SK-N-SH (cell line): ENCODE measurements around the gene ZNF793. TPM values are rescaled to one million over a fixed set of nuclear protein-coding genes. Genes with fewer than 3 reads are reported as not detected.
A peak's percentile ranks its signal among the peaks of the same experiment; 100 is the strongest.

ENCODE experiments used
- CTCF ChIA-PET: fragments of 300-600, 350-600 bp; formaldehyde crosslinking; extraction: SDS; loops from one replicate; lab custom pipeline; 2021; lab: Yijun Ruan, JAX
- POLR2A ChIA-PET: fragments of 350-600 bp; sonication (Branson Sonifier 250); formaldehyde crosslinking; extraction: SDS; loops from one replicate; lab custom pipeline; 2020; ENCODE audit warnings: antibody characterized with exemption, inconsistent platforms; lab: Yijun Ruan, JAX
- DNase-seq: peaks from one replicate; pipeline ENCODE4 v3.0.0; 2012
- H2AFZ ChIP-seq: fragments of 200-600 bp; sonication (generic); 2 replicates; pipeline ENCODE4 v1.8.1; 2016; ENCODE audit warnings: antibody characterized with exemption, mild to moderate bottlenecking, low read depth
- H3F3A ChIP-seq: fragments of 200-600 bp; sonication (generic); replicated peaks from 2 replicates; pipeline ENCODE3; 2016; ENCODE audit warnings: antibody characterized with exemption, mild to moderate bottlenecking; ENCODE audit not compliant: insufficient read depth
- H3K27ac ChIP-seq, 2 experiments: fragments of 200-500 bp in 1 of 2; fragments of 200-600 bp in 1 of 2; sonication (Bioruptor generic) in 1 of 2; sonication (generic), shearing (Covaris generic) in 1 of 2; 2 replicates each; pipeline versions ENCODE4 v1.5.1 to v1.6.1; 2014 to 2016; ENCODE audit warnings: low read depth in 2 of 2, inconsistent platforms in 1 of 2, low read length in 1 of 2, mild to moderate bottlenecking in 1 of 2, mixed read lengths in 1 of 2
- H3K27me3 ChIP-seq: fragments of 200-600 bp; sonication (generic), shearing (Covaris generic); 2 replicates; pipeline ENCODE4 v1.6.1; 2016; ENCODE audit warnings: mixed run types; ENCODE audit not compliant: insufficient read depth
- H3K36me3 ChIP-seq, 2 experiments: fragments of 200-500 bp in 1 of 2; fragments of 200-600 bp in 1 of 2; sonication (Bioruptor generic) in 1 of 2; sonication (generic) in 1 of 2; replicated peaks in 1 of 2; 2 replicates each; pipeline versions ENCODE3 to v1.5.1; 2014 to 2016; ENCODE audit warnings: low read length in 1 of 2, mild to moderate bottlenecking in 1 of 2; ENCODE audit not compliant: insufficient read depth in 2 of 2, control insufficient read depth in 1 of 2
- H3K4me1 ChIP-seq, 2 experiments: fragments of 200-500 bp in 1 of 2; fragments of 200-600 bp in 1 of 2; sonication (Bioruptor generic) in 1 of 2; sonication (generic), shearing (Covaris generic) in 1 of 2; 2 replicates each; pipeline versions ENCODE4 v1.5.1 to v1.6.1; 2014 to 2016; ENCODE audit warnings: low read depth in 1 of 2, low read length in 1 of 2, mixed run types in 1 of 2; ENCODE audit not compliant: insufficient read depth in 2 of 2, control insufficient read depth in 1 of 2
- H3K4me2 ChIP-seq: fragments of 200-600 bp; sonication (generic), shearing (Covaris generic); 2 replicates; pipeline ENCODE4 v1.6.1; 2017; ENCODE audit warnings: mixed run types
- H3K4me3 ChIP-seq, 2 experiments: fragments of 200-500 bp in 1 of 2; fragments of 200-600 bp in 1 of 2; sonication (Bioruptor generic) in 1 of 2; sonication (generic), shearing (Covaris generic) in 1 of 2; 2 replicates each; pipeline versions ENCODE4 v1.5.1 to v1.8.1; 2014 to 2016; ENCODE audit warnings: low read depth in 2 of 2, inconsistent platforms in 1 of 2, low read length in 1 of 2, mild to moderate bottlenecking in 1 of 2, mixed read lengths in 1 of 2, moderate library complexity in 1 of 2
- H3K79me2 ChIP-seq: fragments of 200-600 bp; sonication (generic); 2 replicates; pipeline ENCODE4 v1.8.1; 2017; ENCODE audit warnings: mild to moderate bottlenecking; ENCODE audit not compliant: insufficient read depth
- H3K9ac ChIP-seq: fragments of 200-600 bp; sonication (generic); 2 replicates; pipeline ENCODE4 v1.6.1; 2017; ENCODE audit warnings: mixed run types
- H3K9me2 ChIP-seq: fragments of 200-600 bp; sonication (generic); 2 replicates; pipeline ENCODE4 v1.6.1; 2017; ENCODE audit warnings: mixed run types
- H3K9me3 ChIP-seq: fragments of 200-600 bp; sonication (generic); 2 replicates; pipeline ENCODE4 v1.6.1; 2017; ENCODE audit warnings: mixed run types, mild to moderate bottlenecking, moderate library complexity
- H4K20me1 ChIP-seq: fragments of 200-600 bp; sonication (generic); 2 replicates; pipeline ENCODE4 v1.6.1; 2017; ENCODE audit warnings: mild to moderate bottlenecking, mixed run types; ENCODE audit not compliant: insufficient read depth
- CHD2 ChIP-seq: fragments of 150-350 bp; IDR thresholded peaks from 2 replicates; pipeline ENCODE4 v1.6.1; 2018; ENCODE audit warnings: low read length; ENCODE audit not compliant: partially characterized antibody
- EP300 ChIP-seq, 2 experiments: IDR thresholded peaks; 2 replicates each; pipeline versions ENCODE4 v1.4.0 to v1.6.1; 2012; ENCODE audit warnings: borderline replicate concordance in 1 of 2, low read depth in 1 of 2, low read length in 1 of 2
- FOSL2 ChIP-seq: IDR thresholded peaks from 2 replicates; pipeline ENCODE4 v1.4.0; 2012; ENCODE audit warnings: low read depth, mild to moderate bottlenecking, moderate library complexity, borderline replicate concordance
- FOXM1 ChIP-seq: IDR thresholded peaks from 2 replicates; pipeline ENCODE4 v1.4.0; 2012; ENCODE audit warnings: low read depth, mild to moderate bottlenecking
- GABPA ChIP-seq: IDR thresholded peaks from 2 replicates; pipeline ENCODE4 v1.4.0; 2012; ENCODE audit warnings: low read depth, mild to moderate bottlenecking
- JUND ChIP-seq: IDR thresholded peaks from 2 replicates; pipeline ENCODE4 v1.4.0; 2012
- MEF2A ChIP-seq: IDR thresholded peaks from 2 replicates; pipeline ENCODE4 v1.4.0; 2012; ENCODE audit warnings: low read depth, borderline replicate concordance
- NFIC ChIP-seq: IDR thresholded peaks from 2 replicates; pipeline ENCODE4 v1.4.0; 2012; ENCODE audit warnings: borderline replicate concordance
- NRF1 ChIP-seq: IDR thresholded peaks from 2 replicates; pipeline ENCODE4 v1.6.1; 2012; ENCODE audit warnings: low read depth, mild to moderate bottlenecking, low read length
- PBX3 ChIP-seq: IDR thresholded peaks from 2 replicates; pipeline ENCODE4; 2012
- RAD21 ChIP-seq: IDR thresholded peaks from 2 replicates; pipeline ENCODE4 v1.6.1; 2012; ENCODE audit warnings: mild to moderate bottlenecking, low read length
- RCOR1 ChIP-seq: fragments of 150-350 bp; IDR thresholded peaks from 2 replicates; pipeline ENCODE4 v1.6.1; 2017; ENCODE audit warnings: antibody characterized with exemption, low read length
- REST ChIP-seq: IDR thresholded peaks from 2 replicates; pipeline ENCODE4 v1.6.1; 2012; ENCODE audit warnings: mild to moderate bottlenecking, low read depth, low read length, moderate library complexity
- SIN3A ChIP-seq: IDR thresholded peaks from 2 replicates; pipeline ENCODE4 v1.6.1; 2012; ENCODE audit warnings: low read depth, mild to moderate bottlenecking, low read length, moderate library complexity, borderline replicate concordance
- TAF1 ChIP-seq: IDR thresholded peaks from 2 replicates; pipeline ENCODE4 v1.6.1; 2012; ENCODE audit warnings: low read depth, mild to moderate bottlenecking, low read length, moderate library complexity, borderline replicate concordance
- TEAD4 ChIP-seq: IDR thresholded peaks from 2 replicates; pipeline ENCODE4 v1.4.0; 2012; ENCODE audit warnings: mild to moderate bottlenecking, borderline replicate concordance; ENCODE audit not compliant: insufficient read depth
- USF2 ChIP-seq: fragments of 150-350 bp; IDR thresholded peaks from 2 replicates; pipeline ENCODE4 v1.6.1; 2017; ENCODE audit warnings: antibody characterized with exemption, low read length, low read depth, borderline replicate concordance
- ZBTB33 ChIP-seq: IDR thresholded peaks from 2 replicates; pipeline ENCODE4 v1.4.0; 2012; ENCODE audit warnings: low read depth, borderline replicate concordance
- WGBS: methylation state at CpG from one replicate; pipeline ENCODE4 v1.1.6; 2017; ENCODE audit warnings: low lambda C conversion rate; 5-methylcytosine and 5-hydroxymethylcytosine counted together
- polyA plus RNA-seq, 3 experiments: library from polyadenylated mRNA; depleted of rRNA; stranded (reverse); fragments of >200 nt; gene quantifications; 2 replicates each; pipeline ENCODE4 v1.2.3, GENCODE V29; 2012

ZNF793 gene
- polyA plus RNA-seq, 1 of the 3 experiments (the other 2 are of a cell fraction): 2.3 TPM

- TF ChIP-seq GABPA (no peak), RAD21 (no peak), USF2 (no peak), MEF2A (no peak), ZBTB33 (no peak), TAF1 (no peak), CHD2 (no peak), FOSL2 (no peak), PBX3 (no peak), EP300 (IDR thresholded peaks at IDR 0.05; ENCODE audit: borderline replicate concordance in 1 of 2, low read depth in 1 of 2, low read length in 1 of 2) (no peak), SIN3A (no peak)
- H3K27me3 ChIP-seq: no peaks in the 10 kb centered on the region
- peak overlapping the region in 1 of 2 experiments; percentile 6; a peak in 1 of 4 replicates for H3K4me3 ChIP-seq
- CTCF ChIA-PET: no interaction called here
- H3K4me1 ChIP-seq: no peaks in the 10 kb centered on the region
- H3K4me2 ChIP-seq: no peak overlapping the region
- H2AFZ ChIP-seq: no peak overlapping the region
- peaks cover 58% of the 10 kb centered on the region for H3K9me3 ChIP-seq
- no peaks in the 10 kb centered on the region for H3K9me2 ChIP-seq
- no peak for DNase-seq
- POLR2A ChIA-PET: no interaction called here
- no peaks in the 10 kb centered on the region for H4K20me1 ChIP-seq
- no peak overlapping the region for H3K9ac ChIP-seq
- H3K36me3 ChIP-seq: peaks cover 29 to 63% of the 10 kb centered on the region in 2 experiments
- no peaks in the 10 kb centered on the region for H3K79me2 ChIP-seq
- 83% methylated on average over 8 of the region's 8 CpGs for WGBS
- peaks cover 4% of the 10 kb centered on the region for H3F3A ChIP-seq
- H3K27ac ChIP-seq: no peak overlapping the region
These were observed 22.2 kb upstream of the ZNF793 start for GRCh38 chr19:37484406-37485168.

- Histone ChIP-seq H4K20me1 (no peaks in the 10 kb centered on the region), H3K36me3 (no peaks in the 10 kb centered on the region), H3K4me3 (no peak overlapping the region), H3K9me3 (peaks cover 22% of the 10 kb centered on the region), H3K9me2 (no peaks in the 10 kb centered on the region), H3K27ac (no peak overlapping the region), H3K79me2 (no peaks in the 10 kb centered on the region), H3K27me3 (no peaks in the 10 kb centered on the region), H3K4me1 (no peaks in the 10 kb centered on the region), H3F3A (no peaks in the 10 kb centered on the region), H2AFZ (no peak overlapping the region), H3K9ac (no peak overlapping the region), H3K4me2 (no peak overlapping the region)
- ChIA-PET POLR2A (no interaction called here), CTCF (no interaction called here)
- DNase-seq: no peak
- 26% methylated on average over 3 of the region's 3 CpGs for WGBS
- TF ChIP-seq TEAD4: no peak
- no peak for TF ChIP-seq CHD2
- no peak for TF ChIP-seq NFIC
- no peak for TF ChIP-seq MEF2A
- TF ChIP-seq EP300 (IDR thresholded peaks at IDR 0.05; ENCODE audit: borderline replicate concordance in 1 of 2, low read depth in 1 of 2, low read length in 1 of 2): no peak
- TF ChIP-seq NRF1: no peak
- no peak for TF ChIP-seq FOXM1
- no peak for TF ChIP-seq RAD21
- no peak for TF ChIP-seq JUND
- no peak for TF ChIP-seq SIN3A
- no peak for TF ChIP-seq REST
- no peak for TF ChIP-seq RCOR1
These were observed 14.5 kb upstream of the ZNF793 start for GRCh38 chr19:37492213-37492612.
